Measurements from ENCODE around the gene HOXB3.

DNA sequence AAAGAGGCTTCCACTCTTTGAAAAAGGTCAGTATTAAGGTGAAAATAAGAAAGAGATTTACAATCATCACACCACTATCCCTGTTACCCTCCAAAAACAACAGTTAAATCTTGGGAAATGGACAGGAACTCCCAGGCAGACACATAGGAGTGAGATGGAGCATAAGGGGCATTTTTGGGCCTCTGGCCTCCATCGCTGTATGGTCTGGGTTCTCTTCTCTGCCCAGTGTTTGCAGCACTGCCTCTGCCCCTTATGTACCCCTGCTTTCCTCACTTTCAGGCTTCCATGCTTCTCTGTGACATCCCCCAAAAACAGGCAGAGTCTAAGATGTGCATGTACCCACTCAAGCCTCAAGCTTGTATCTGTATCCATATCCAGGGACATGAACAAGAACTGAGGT, 44.5 kb downstream of the HOXB3 start:
- no peak for TF ChIP-seq POLR2A (IDR thresholded peaks at IDR 0.05; ENCODE audit: low read depth, low read length)
- no peak for TF ChIP-seq POLR2AphosphoS5 (IDR thresholded peaks at IDR 0.05; ENCODE audit: low read depth, low read length)
